ENCODE results near the gene ZBTB17.
"Not testable (repeated sequence)": the region's sequence is repeated elsewhere in the genome, so short reads cannot be mapped to it uniquely, and the experiment has no call there.

The ZBTB17 gene

DNA sequence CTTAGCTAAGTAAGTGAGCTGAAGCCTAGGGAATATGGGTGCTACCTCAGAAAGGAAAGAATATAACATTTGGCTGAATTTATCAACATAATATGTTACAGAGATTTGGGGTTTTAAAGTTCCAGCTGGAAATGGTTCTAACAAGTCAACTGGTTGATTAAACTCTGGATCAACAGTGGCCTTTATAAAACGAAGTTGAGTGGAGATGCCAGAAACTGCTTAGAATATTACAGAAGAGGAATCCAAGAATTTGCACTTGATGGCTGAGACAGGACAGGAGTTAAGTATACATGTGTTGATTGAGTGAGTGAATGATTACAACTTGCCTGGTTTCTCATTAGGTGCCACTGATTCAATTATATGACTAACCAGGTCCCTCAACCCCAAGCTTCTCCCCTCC is 7.4 kb upstream of the ZBTB17 start:
- DNase-seq (ENCODE audit: low read depth) = no peak
- TF ChIP-seq CTCF (conservative IDR thresholded peaks at IDR 0.05; ENCODE audit: low read depth, low read length) = no peak
- no peak overlapping the region for H3K4me3 ChIP-seq (ENCODE audit: low read length)

DNA sequence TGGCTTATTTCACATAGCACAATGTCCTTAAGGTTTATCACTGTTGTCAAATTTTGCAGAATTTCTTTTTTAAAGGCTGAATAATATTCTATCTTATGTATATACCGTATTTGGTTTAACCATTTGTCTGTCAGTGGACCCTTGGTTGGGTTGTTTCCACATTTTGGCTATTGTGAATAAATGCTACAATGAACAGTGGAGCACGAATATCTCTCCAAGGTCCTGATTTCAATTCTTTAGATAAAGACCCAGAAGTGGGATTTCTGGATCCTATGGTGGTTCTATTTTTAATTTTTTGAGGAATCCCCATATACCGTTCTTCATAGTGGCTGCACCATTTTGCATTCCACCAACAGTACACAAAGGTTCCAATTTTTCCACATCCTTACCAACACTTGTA is 5.8 kb upstream of the ZBTB17 start:
- TF ChIP-seq CTCF (conservative IDR thresholded peaks at IDR 0.05; ENCODE audit: low read depth, low read length) = no peak
- no peak overlapping the region for H3K4me3 ChIP-seq (ENCODE audit: low read length)
- DNase-seq (ENCODE audit: low read depth) = no peak

DNA sequence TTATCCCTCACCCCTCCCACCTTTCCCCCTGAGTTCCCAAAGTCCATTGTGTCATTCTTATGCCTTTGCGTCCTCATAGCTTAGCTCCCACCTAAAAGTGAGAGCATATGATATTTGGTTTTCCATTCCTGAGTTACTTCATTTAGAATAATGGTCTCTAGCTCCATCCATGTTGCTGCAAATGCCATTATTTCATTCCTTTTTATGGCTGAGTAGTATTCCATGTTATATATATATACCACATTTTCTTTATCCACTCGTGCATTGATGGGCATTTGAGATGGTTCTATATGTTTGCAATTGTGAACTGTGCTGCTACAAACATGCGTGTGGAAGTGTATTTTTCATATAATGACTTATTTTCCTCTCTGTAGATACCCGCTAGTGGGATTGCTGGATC is 2.0 kb upstream of the ZBTB17 start:
- not testable (repeated sequence) for DNase-seq (ENCODE audit: low read depth); H3K4me3 ChIP-seq (ENCODE audit: low read length)

DNA sequence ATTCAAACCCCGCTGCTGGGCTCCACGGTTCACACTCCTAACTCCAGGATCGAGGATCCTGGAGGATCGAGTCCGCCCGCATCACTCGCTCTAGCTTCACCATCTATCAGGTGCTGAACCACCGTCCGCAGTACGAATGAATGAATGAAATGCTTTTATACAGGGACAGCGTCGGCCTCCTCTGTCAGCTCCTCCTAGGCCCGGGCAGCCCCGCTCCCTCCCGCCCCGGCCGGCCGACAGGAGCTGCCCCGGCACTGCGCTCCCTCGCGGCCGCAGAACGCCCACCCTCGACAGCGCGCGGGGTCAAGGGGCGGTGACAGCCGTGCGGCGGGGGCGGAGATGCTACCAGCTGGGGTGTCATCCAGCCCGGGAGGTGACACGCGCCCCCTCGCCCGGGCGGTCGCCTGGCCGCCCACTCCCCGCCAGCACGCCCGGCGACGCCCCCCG is 520 bp downstream of the ZBTB17 start:
- no peak for DNase-seq (ENCODE audit: low read depth)
- peak overlapping the region; percentile 87 for H3K4me3 ChIP-seq (ENCODE audit: low read length)

GRCh38 chr1:15974855-15975254 is 1.0 kb downstream of the ZBTB17 start:
- no peak for TF ChIP-seq CTCF (conservative IDR thresholded peaks at IDR 0.05; ENCODE audit: low read depth, low read length)
- peak overlapping the region; percentile 87 for H3K4me3 ChIP-seq (ENCODE audit: low read length)
- no peak for DNase-seq (ENCODE audit: low read depth)

More for the DNA sequence above, 520 bp downstream of the ZBTB17 start:
- TF ChIP-seq CTCF (conservative IDR thresholded peaks at IDR 0.05; ENCODE audit: low read depth, low read length) = no peak

- no peak for TF ChIP-seq CTCF (conservative IDR thresholded peaks at IDR 0.05; ENCODE audit: low read depth, low read length)
- H3K4me3 ChIP-seq (ENCODE audit: low read length) = no peak overlapping the region
- no peak for DNase-seq (ENCODE audit: low read depth)
These were observed 2.1 kb downstream of the ZBTB17 start for GRCh38 chr1:15973772-15974171.

DNA sequence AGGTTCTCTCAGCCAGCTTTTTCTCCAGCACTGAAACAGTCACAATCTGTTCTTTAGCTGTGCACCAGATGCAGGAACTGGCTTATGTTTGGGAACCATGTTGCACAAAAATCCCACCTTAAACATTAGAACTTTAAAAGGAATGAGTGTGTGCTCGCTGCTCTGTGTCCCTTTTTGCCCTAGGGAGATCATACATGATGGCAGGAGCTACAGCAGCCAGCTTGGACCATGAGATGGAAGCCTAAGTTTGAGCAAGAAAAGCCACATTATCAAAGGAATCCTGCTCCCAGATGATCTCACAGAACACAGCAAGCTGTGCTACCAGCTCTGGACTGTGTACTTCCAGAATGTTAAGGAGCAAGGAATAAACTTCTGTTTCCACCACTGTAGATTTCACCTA is 3.5 kb downstream of the ZBTB17 start:
- no peak for TF ChIP-seq CTCF (conservative IDR thresholded peaks at IDR 0.05; ENCODE audit: low read depth, low read length)
- DNase-seq (ENCODE audit: low read depth) = no peak
- no peak overlapping the region for H3K4me3 ChIP-seq (ENCODE audit: low read length)

DNA sequence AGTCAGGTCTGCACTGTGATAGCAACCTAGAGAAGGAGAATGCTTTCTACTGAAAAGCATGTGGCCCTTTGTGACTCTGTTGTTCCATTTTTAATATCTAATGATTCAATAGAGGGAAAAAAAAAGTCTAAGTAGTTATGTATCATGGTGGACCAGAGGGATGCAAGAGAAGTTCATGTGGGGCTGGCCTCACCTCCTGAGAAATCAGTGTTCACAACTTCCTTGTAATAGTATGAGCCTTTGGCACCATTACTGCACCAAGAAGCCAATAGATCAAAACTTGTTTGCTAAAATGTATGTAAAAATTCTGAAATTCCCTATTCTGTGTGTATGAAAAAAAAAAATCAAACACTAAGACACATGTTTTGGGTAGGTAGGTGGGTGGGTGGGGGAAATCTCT is 5.0 kb downstream of the ZBTB17 start:
- DNase-seq (ENCODE audit: low read depth) = no peak
- no peak overlapping the region for H3K4me3 ChIP-seq (ENCODE audit: low read length)
- no peak for TF ChIP-seq CTCF (conservative IDR thresholded peaks at IDR 0.05; ENCODE audit: low read depth, low read length)

All from retinal pigment epithelial cell (primary cell).